ENCODE data around the gene VPS18. TPM values are rescaled to one million over a fixed set of nuclear protein-coding genes. Genes with fewer than 3 reads are reported as not detected.

The VPS18 gene
- total and polyA plus RNA-seq, 2 donors (not counting 3 experiments of a cell fraction or from before 2014, with no cell fraction given): 29.3 to 32.8 TPM

- BruUV-seq (replicated peaks): no TSS peak
- H3K9ac ChIP-seq (replicated peaks; ENCODE audit: extremely low read depth, insufficient read depth, low read length): peak overlapping the region; percentile 18
- peak overlapping the region; percentile 56 for H3K4me2 ChIP-seq (ENCODE audit: insufficient read depth, low read length)
- ChIA-PET CTCF (interaction anchor here (0.6 to 12.4 kb wide), 27 partner anchors 9 to 570 kb away, joined by 3 to 260 read pairs (median 5); partner anchors contain the start of genes BAHD1, CHAC1 and VPS18), POLR2A (interaction anchor here (0.6 to 4.2 kb wide), 14 partner anchors 11 to 386 kb away, joined by 3 to 79 read pairs (median 4); partner anchors contain the start of gene INO80)
- no peaks in the 10 kb centered on the region for H3K79me2 ChIP-seq (ENCODE audit: control insufficient read depth, insufficient read depth, low read length)
- dilution Hi-C loops (cut with MboI; ENCODE audit: extremely low pct_ligation_motif_present, low sequenced_read_pairs): no loop called here
- peaks cover 14 to 21% of the 10 kb centered on the region in 2 experiments for H3K27me3 ChIP-seq (ENCODE audit: control insufficient read depth in 2 of 2, insufficient read depth in 2 of 2, low read length in 2 of 2)
- peaks cover 25% of the 10 kb centered on the region for H3K4me1 ChIP-seq (ENCODE audit: control insufficient read depth, extremely low read depth, insufficient read depth, low read length)
- H3K9me1 ChIP-seq (replicated peaks; ENCODE audit: control insufficient read depth, extremely low read depth, insufficient read depth, low read length): no peaks in the 10 kb centered on the region
- H3K36me3 ChIP-seq (ENCODE audit: control insufficient read depth in 2 of 2, extremely low read depth in 1 of 2, insufficient read depth in 2 of 2, low read length in 2 of 2): peaks cover 0 to 24% of the 10 kb centered on the region in 2 experiments
- DNase-seq (ENCODE audit: low read depth, low spot score): peak; percentile 97
- H3K9me3 ChIP-seq (replicated peaks; ENCODE audit: control insufficient read depth, insufficient read depth, low read length): no peaks in the 10 kb centered on the region
- TF ChIP-seq FOS (IDR thresholded peaks at IDR 0.05; ENCODE audit: borderline replicate concordance, insufficient read depth, low read length): no peak
- TF ChIP-seq MYC (IDR thresholded peaks at IDR 0.05; ENCODE audit: low read depth, low read length): peak; percentile 5
- no peak for TF ChIP-seq JUN (IDR thresholded peaks at IDR 0.05; ENCODE audit: borderline replicate concordance, insufficient read depth, insufficient read length, low read depth)
- TF ChIP-seq POLR2A (IDR thresholded peaks at IDR 0.05; ENCODE audit: low read depth, low read length): no peak
- no peak for TF ChIP-seq MAX (IDR thresholded peaks at IDR 0.05; ENCODE audit: insufficient read depth, insufficient read length)
- TF ChIP-seq GATA2 (IDR thresholded peaks at IDR 0.05; ENCODE audit: insufficient read depth, insufficient read length, low read depth, low read length): no peak
- no peak for TF ChIP-seq EZH2 (IDR thresholded peaks at IDR 0.05; ENCODE audit: borderline replicate concordance, low read depth, low read length, severe bottlenecking)
- TF ChIP-seq CTCF (IDR thresholded peaks at IDR 0.05; ENCODE audit: extremely low read depth in 1 of 2, insufficient read depth in 1 of 2, low read depth in 1 of 2, low read length in 2 of 2): peak; percentile 70 to 90
- peak; percentile 48 for TF ChIP-seq POLR2AphosphoS5 (IDR thresholded peaks at IDR 0.05; ENCODE audit: insufficient read depth, low read depth, low read length)
- H2AFZ ChIP-seq (ENCODE audit: low read depth, low read length): peak overlapping the region; percentile 13
- FAIRE-seq: peak; percentile 95
- peak overlapping the region; percentile 0 to 89 (median 56) for H3K4me3 ChIP-seq (replicated peaks in 1 of 3; ENCODE audit: insufficient read depth in 1 of 3, low read depth in 1 of 3, low read length in 3 of 3)
- intact Hi-C loops (cut with micrococcal nuclease): loop anchor here (1.0 to 2.0 kb wide), 3 partner anchors 11 to 92 kb away; no protein-coding TSS in a partner anchor
- no peaks in the 10 kb centered on the region for H4K20me1 ChIP-seq (replicated peaks; ENCODE audit: control insufficient read depth, extremely low read depth, insufficient read depth, low read length)
- H3K27ac ChIP-seq (ENCODE audit: insufficient read depth, low read depth, low read length): peak overlapping the region; percentile 33
Observed at GRCh38 chr15:40930430-40931299, 36.4 kb downstream of the VPS18 start.

Measured in endothelial cell of umbilical vein (primary cell).